GM12873 (cell line): Measurements from ENCODE around the gene CHCHD5.

Experiments
- CTCF ChIP-seq: IDR thresholded peaks from 2 replicates; pipeline ENCODE4 v1.5.1; 2012; ENCODE audit warnings: low read depth, mild to moderate bottlenecking, moderate library complexity, low read length, control low read depth; ENCODE audit not compliant: insufficient read depth; ENCODE audit errors: missing control alignments

CHCHD5 gene

DNA sequence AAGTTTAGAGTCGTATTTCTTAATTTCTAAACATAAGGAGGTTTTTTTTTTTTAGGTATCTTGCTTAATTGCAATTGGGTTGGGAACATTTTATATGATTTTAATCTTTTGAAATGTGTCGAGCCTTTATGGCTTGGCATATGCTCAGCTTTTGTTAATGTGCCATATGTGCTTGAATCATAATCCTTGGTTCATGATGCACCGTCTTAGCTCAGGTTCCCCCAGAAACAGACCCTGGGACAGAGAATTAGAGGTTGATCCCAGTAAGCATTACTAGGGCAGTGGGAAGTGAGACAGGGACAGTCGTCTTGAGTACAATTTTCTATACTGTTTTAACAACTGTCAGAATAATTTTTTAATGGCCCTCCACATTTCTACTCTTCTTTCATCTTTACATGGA lies 9.3 kb downstream of the CHCHD5 start:
- TF ChIP-seq CTCF, result no peak

DNA sequence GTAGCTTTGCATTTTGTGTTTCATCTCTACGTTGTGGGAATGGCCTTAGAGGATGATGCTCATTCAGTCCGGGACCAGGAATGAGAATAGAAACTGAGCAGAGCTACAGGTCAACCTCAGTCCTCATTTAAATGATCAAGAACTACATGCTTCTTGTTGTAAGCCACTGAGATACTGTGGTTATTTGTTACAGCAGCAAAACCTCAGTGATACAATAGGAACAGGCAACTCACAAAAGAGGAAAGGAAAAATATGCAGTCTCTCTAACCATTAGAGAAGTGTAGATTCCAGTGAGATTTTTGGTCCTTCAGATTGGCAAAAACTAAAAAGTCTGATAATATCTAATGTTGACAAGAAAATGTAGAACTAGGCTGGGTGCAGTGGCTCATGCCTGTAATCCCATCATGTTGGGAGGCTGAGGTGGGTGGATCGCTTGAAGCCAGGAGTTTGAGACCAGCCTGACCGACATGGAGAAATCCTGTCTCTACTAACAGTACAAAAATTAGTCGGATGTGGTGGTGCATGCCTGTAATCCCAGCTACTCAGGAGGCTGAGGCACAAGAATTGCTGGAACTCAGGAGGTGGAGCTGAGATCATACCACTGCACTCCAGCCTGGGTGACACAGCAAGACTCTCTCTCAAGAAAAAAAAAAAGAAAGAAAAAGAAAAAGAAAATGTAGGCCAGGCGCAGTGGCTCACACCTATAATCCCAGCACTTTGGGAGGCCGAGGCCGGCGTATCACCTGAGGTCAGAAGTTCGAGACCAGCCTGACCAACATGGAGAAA lies 13.3 kb downstream of the CHCHD5 start:
- TF ChIP-seq CTCF, result no peak

GRCh38 chr2:112600634-112601033 lies 16.2 kb downstream of the CHCHD5 start:
- TF ChIP-seq CTCF, result no peak

GRCh38 chr2:112601754-112602153 lies 17.3 kb downstream of the CHCHD5 start:
- TF ChIP-seq CTCF, result no peak

- TF ChIP-seq CTCF, result no peak
Measured at GRCh38 chr2:112602917-112603316, 18.5 kb downstream of the CHCHD5 start.

DNA sequence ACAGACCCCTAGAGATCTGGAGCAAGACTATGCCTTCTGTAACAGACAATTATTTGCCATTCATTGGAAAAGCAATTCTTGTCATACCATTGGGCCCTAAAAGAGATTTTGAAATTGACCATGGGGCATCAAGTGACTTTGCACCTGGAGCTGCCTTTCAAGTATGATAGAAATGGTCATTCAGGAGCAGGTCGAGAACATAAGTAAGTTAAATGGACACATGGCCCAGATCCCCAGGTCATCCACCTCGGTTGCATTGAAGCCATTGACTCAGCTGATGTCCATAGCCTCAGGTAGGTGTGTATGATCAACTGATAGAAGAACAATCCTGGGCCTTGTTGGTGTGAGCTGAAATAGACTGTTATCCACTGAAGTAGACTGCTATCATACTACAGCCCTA lies 19.3 kb downstream of the CHCHD5 start:
- TF ChIP-seq CTCF, result no peak

DNA sequence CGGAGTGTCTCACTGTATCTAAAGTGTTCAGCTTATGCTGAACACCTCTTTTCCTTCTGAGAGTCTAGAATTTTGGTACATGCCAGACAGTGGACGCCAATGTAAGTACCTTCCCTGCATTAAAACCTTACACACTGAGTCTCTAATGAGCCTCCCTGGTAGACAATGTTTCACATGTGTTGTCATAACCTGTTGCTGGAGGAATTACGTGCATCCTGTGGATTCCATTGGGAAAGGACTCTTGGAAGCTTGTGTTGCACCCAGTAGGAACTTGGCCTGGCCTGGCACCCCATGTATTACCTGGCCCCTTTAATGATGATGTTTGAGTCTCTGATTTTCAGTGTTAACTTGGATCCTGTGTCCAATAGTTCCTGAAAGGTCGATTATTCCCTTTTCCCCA lies 20.5 kb downstream of the CHCHD5 start:
- no peak for TF ChIP-seq CTCF

DNA sequence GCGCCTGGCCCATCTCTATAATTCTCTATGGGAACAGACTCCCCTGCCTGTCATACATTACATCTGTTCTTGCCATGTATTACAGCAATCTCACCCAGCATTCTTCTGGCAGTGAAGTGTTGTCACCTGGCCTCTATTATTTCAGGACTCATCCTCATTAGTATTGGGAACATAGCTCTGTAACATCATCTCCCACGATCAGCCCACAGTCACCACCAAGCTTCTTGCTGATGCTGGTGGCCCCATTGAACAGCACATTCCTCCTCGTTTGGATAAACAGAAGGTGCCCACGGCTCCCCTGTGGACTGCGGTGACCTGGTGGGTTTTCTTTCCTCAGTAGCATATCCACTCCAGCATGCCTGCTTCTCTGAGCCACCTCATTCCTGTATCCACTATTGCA lies 21.5 kb downstream of the CHCHD5 start:
- TF ChIP-seq CTCF, result no peak
